MCF 10A (cell line): ENCODE measurements around the gene CR1L. TPM values are rescaled to one million over a fixed set of nuclear protein-coding genes. Genes with fewer than 3 reads are reported as not detected.
A peak's percentile ranks its signal among the peaks of the same experiment; 100 is the strongest.
"Not testable (repeated sequence)": the region's sequence is repeated elsewhere in the genome, so short reads cannot be mapped to it uniquely, and the experiment has no call there.

Experiments
- BruUV-seq: library from RNA; stranded (reverse); fragments of 400-500 nt; replicated peaks from 2 replicates; lab custom pipeline; 2021; lab: Mats Ljungman, UMichigan
- CTCF ChIA-PET: fragments of 300-600 bp; sonication (Branson Sonifier 250); formaldehyde crosslinking; extraction: SDS; loops from one replicate; lab custom pipeline; 2021; ENCODE audit warnings: antibody characterized with exemption, inconsistent platforms; lab: Yijun Ruan, JAX
- POLR2A ChIA-PET: fragments of 300-600, 350-650 bp; sonication (Branson Sonifier 250); formaldehyde crosslinking; extraction: SDS; loops from one replicate; lab custom pipeline; 2020; ENCODE audit warnings: antibody characterized with exemption, inconsistent platforms; lab: Yijun Ruan, JAX
- DNase-seq: peaks from one replicate; pipeline ENCODE4 v3.0.0-alpha.2; 2018; ENCODE audit not compliant: unreplicated experiment
- H3K27ac Mint-ChIP-seq: one replicate; pipeline ENCODE4 v1.8.0; 2022; ENCODE audit warnings: mild to moderate bottlenecking, low read depth, mixed read lengths; ENCODE audit not compliant: unreplicated experiment
- H3K27me3 Mint-ChIP-seq: one replicate; pipeline ENCODE4 v1.8.0; 2022; ENCODE audit warnings: mixed read lengths; ENCODE audit not compliant: insufficient read depth, unreplicated experiment
- H3K36me3 Mint-ChIP-seq: one replicate; pipeline ENCODE4 v1.8.0; 2022; ENCODE audit warnings: mild to moderate bottlenecking, moderate library complexity, mixed read lengths; ENCODE audit not compliant: insufficient read depth, unreplicated experiment
- H3K4me1 Mint-ChIP-seq: one replicate; pipeline ENCODE4 v1.8.0; 2022; ENCODE audit warnings: mixed read lengths; ENCODE audit not compliant: insufficient read depth, unreplicated experiment
- H3K4me3 Mint-ChIP-seq: one replicate; pipeline ENCODE4 v1.8.0; 2022; ENCODE audit warnings: mild to moderate bottlenecking, moderate library complexity, mixed read lengths; ENCODE audit not compliant: unreplicated experiment
- H3K9me3 Mint-ChIP-seq: one replicate; pipeline ENCODE4 v1.8.0; 2022; ENCODE audit warnings: mixed read lengths; ENCODE audit not compliant: unreplicated experiment
- CTCF ChIP-seq: fragments of 200-600 bp; IDR thresholded peaks from one replicate; pipeline ENCODE4 v1.8.0; 2022; ENCODE audit warnings: antibody characterized with exemption, mild to moderate bottlenecking; ENCODE audit not compliant: unreplicated experiment
- intact Hi-C: fragments of 100-400 bp; cut with micrococcal nuclease; formaldehyde crosslinking; loops from 2 replicates; pipeline ENCODE4 v1.14.1; 2022
- total RNA-seq: library from RNA; stranded (reverse); gene quantifications from 2 replicates; pipeline ENCODE4 v1.2.3, GENCODE V29; 2022

Gene CR1L
- total RNA-seq, 1 experiment from 2014 or later = not detected

DNA sequence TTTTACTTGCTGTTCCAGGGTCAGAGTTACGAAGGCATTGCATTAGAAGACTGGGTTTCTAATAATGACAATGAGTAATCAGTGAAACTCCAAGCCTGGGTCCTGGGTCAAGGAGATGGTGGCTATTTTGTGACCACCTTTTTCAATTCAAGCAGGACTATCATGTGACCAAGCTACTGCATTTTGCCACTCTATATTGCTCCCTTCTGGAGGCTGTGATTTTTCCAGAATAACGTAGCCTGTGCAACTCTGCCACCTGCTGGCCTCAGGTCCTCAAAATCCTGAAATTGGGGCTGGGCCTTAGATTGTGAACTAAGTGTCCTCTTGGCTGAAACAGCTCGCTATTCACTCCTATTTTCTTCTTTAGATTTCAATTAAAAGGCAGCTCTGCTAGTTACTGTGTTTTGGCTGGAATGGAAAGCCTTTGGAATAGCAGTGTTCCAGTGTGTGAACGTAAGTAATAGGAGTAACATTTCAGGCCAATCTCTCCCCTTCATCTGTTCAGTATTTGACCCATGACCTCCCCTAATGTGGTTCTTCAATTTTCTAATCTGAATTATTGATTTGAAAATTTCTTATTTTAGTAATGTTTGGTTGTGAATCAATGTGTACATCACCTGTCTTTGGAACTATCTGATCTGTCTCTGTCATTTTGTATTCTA lies 54.0 kb downstream of the CR1L start:
- no peak overlapping the region for H3K27ac Mint-ChIP-seq
- H3K36me3 Mint-ChIP-seq = no peaks in the 10 kb centered on the region
- peak; percentile 86 for DNase-seq
- no TSS peak for BruUV-seq
- POLR2A ChIA-PET = interaction anchor here (0.6 to 2.0 kb wide), 10 partner anchors 13 to 505 kb away, joined by 3 to 10 read pairs (median 3); partner anchors contain the start of gene CD46
- no peaks in the 10 kb centered on the region for H3K27me3 Mint-ChIP-seq
- intact Hi-C loops = loop anchor here (1.0 kb wide), 3 partner anchors 45 to 120 kb away; no protein-coding TSS in a partner anchor
- H3K9me3 Mint-ChIP-seq = no peaks in the 10 kb centered on the region
- CTCF ChIA-PET = interaction anchor here (0.5 to 4.6 kb wide), 73 partner anchors 9 to 1941 kb away, joined by 3 to 95 read pairs (median 4); partner anchors contain the start of genes C1orf116, C4BPB and CR1
- peaks cover 10% of the 10 kb centered on the region for H3K4me1 Mint-ChIP-seq
- H3K4me3 Mint-ChIP-seq = no peak overlapping the region
- TF ChIP-seq CTCF = peak; percentile 97

- CTCF ChIA-PET = interaction anchor here (0.6 to 2.3 kb wide), 11 partner anchors 36 to 1776 kb away, joined by 3 to 8 read pairs (median 5); partner anchors contain the start of gene CD46
- Mint-ChIP-seq H3K4me1 (peaks cover 23% of the 10 kb centered on the region), H3K9me3 (no peaks in the 10 kb centered on the region), H3K36me3 (no peaks in the 10 kb centered on the region), H3K27me3 (no peaks in the 10 kb centered on the region), H3K4me3 (no peak overlapping the region), H3K27ac (no peak overlapping the region)
- POLR2A ChIA-PET = interaction anchor here (0.6 to 1.7 kb wide), 6 partner anchors 13 to 98 kb away, joined by 3 to 9 read pairs (median 4); partner anchors contain the start of gene CD46
- no TSS peak for BruUV-seq
- DNase-seq = no peak
- intact Hi-C loops = no loop called here
- no peak for TF ChIP-seq CTCF
These were observed 57.4 kb downstream of the CR1L start for GRCh38 chr1:207702317-207702716.

DNA sequence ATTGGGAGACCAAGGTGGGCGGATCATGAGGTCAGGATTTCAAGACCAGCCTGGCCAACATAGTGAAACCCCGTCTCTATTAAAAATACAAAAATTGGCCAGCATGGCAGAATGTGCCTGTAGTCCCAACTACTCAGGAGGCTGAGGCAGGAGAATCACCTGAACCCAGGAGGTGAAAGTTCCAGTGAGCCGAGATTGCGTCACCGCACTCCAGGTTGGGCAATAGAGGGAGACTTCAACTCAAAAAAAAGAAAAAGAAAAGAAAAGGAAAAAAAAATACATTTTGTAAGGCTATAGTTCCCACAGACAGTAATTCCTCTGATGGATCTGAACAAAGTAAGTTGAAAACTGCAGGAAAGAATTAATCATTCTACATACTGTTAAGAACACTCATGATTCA lies 58.8 kb downstream of the CR1L start:
- ChIA-PET CTCF (interaction anchor here (1.0 to 2.3 kb wide), 8 partner anchors 13 to 138 kb away, joined by 3 to 8 read pairs (median 5); partner anchors contain the start of gene CD46), POLR2A (interaction anchor here (0.7 to 1.6 kb wide), 5 partner anchors 11 to 1844 kb away, joined by 3 to 5 read pairs (median 3); partner anchors contain the start of gene PFKFB2)
- H3K36me3 Mint-ChIP-seq = no peaks in the 10 kb centered on the region
- H3K9me3 Mint-ChIP-seq = no peaks in the 10 kb centered on the region
- no peak for TF ChIP-seq CTCF
- intact Hi-C loops = no loop called here
- H3K4me1 Mint-ChIP-seq = peaks cover 37% of the 10 kb centered on the region
- peak; percentile 60 for DNase-seq
- no TSS peak for BruUV-seq
- no peak overlapping the region for H3K27ac Mint-ChIP-seq
- H3K27me3 Mint-ChIP-seq = no peaks in the 10 kb centered on the region
- H3K4me3 Mint-ChIP-seq = no peak overlapping the region

- H3K36me3 Mint-ChIP-seq, BruUV-seq, intact Hi-C loops, H3K27me3 Mint-ChIP-seq, H3K9me3 Mint-ChIP-seq: not testable (repeated sequence)
- POLR2A ChIA-PET = interaction anchor here (0.7 to 5.6 kb wide), 9 partner anchors 30 to 706 kb away, joined by 3 to 65 read pairs (median 5); partner anchors contain the start of gene CD46
- H3K27ac Mint-ChIP-seq = peak overlapping the region; percentile 84
- CTCF ChIA-PET = interaction anchor here (0.8 to 2.3 kb wide), 2 partner anchors 9 to 142 kb away, joined by 6 to 9 read pairs; no protein-coding TSS in a partner anchor
- DNase-seq = peak; percentile 27
- H3K4me3 Mint-ChIP-seq = peak overlapping the region; percentile 5
- H3K4me1 Mint-ChIP-seq = peaks cover 38% of the 10 kb centered on the region
These were observed 63.1 kb downstream of the CR1L start for GRCh38 chr1:207708004-207708403.
